ENCODE data around the gene NEU4. TPM values are rescaled to one million over a fixed set of nuclear protein-coding genes. Genes with fewer than 3 reads are reported as not detected.
"Not testable (repeated sequence)": the region's sequence is repeated elsewhere in the genome, so short reads cannot be mapped to it uniquely, and the experiment has no call there.

The NEU4 gene
- total RNA-seq, 1 donor from 2014 or later = not detected

- Mint-ChIP-seq H3K27me3 (ENCODE audit: unreplicated experiment) (no peaks in the 10 kb centered on the region), H3K4me1 (ENCODE audit: unreplicated experiment) (peaks cover 2% of the 10 kb centered on the region), H3K36me3 (ENCODE audit: unreplicated experiment) (no peaks in the 10 kb centered on the region), H3K4me3 (ENCODE audit: unreplicated experiment) (no peak within 1 kb of the TSS), H3K9me3 (ENCODE audit: unreplicated experiment) (peaks cover 6% of the 10 kb centered on the region), H3K27ac (ENCODE audit: unreplicated experiment) (no peak within 1 kb of the TSS)
- DNase-seq (ENCODE audit: extremely low spot score, unreplicated experiment) = peak; percentile 80
- no peak for TF ChIP-seq CTCF (IDR thresholded peaks at IDR 0.05)
These were observed 32.4 kb upstream of the NEU4 start, which contains the start of gene GAL3ST2 for GRCh38 chr2:241776336-241777169. GAL3ST2 (plus strand) TSS chr2:241776822; CDS start chr2:241776956, 134 bp downstream.

GRCh38 chr2:241777170-241777685 lies 31.8 kb upstream of the NEU4 start:
- Mint-ChIP-seq H3K36me3 (ENCODE audit: unreplicated experiment) (no peaks in the 10 kb centered on the region), H3K4me3 (ENCODE audit: unreplicated experiment) (no peak overlapping the region), H3K4me1 (ENCODE audit: unreplicated experiment) (peaks cover 2% of the 10 kb centered on the region), H3K27me3 (ENCODE audit: unreplicated experiment) (no peaks in the 10 kb centered on the region), H3K9me3 (ENCODE audit: unreplicated experiment) (peaks cover 6% of the 10 kb centered on the region), H3K27ac (ENCODE audit: unreplicated experiment) (no peak overlapping the region)
- TF ChIP-seq CTCF (IDR thresholded peaks at IDR 0.05) = no peak
- peak; percentile 82 for DNase-seq (ENCODE audit: extremely low spot score, unreplicated experiment)

- H3K9me3 Mint-ChIP-seq (ENCODE audit: unreplicated experiment) = peaks cover 6% of the 10 kb centered on the region
- no peak overlapping the region for H3K27ac Mint-ChIP-seq (ENCODE audit: unreplicated experiment)
- H3K36me3 Mint-ChIP-seq (ENCODE audit: unreplicated experiment) = no peaks in the 10 kb centered on the region
- DNase-seq (ENCODE audit: extremely low spot score, unreplicated experiment) = peak; percentile 81
- no peak overlapping the region for H3K4me3 Mint-ChIP-seq (ENCODE audit: unreplicated experiment)
- no peak for TF ChIP-seq CTCF (IDR thresholded peaks at IDR 0.05)
- H3K4me1 Mint-ChIP-seq (ENCODE audit: unreplicated experiment) = peaks cover 2% of the 10 kb centered on the region
- H3K27me3 Mint-ChIP-seq (ENCODE audit: unreplicated experiment) = no peaks in the 10 kb centered on the region
These were observed 31.0 kb upstream of the NEU4 start for GRCh38 chr2:241777686-241778627.

- TF ChIP-seq CTCF (IDR thresholded peaks at IDR 0.05) = no peak
- peaks cover 4% of the 10 kb centered on the region for H3K27me3 Mint-ChIP-seq (ENCODE audit: unreplicated experiment)
- peaks cover 6% of the 10 kb centered on the region for H3K9me3 Mint-ChIP-seq (ENCODE audit: unreplicated experiment)
- H3K4me3 Mint-ChIP-seq (ENCODE audit: unreplicated experiment) = no peak overlapping the region
- no peak overlapping the region for H3K27ac Mint-ChIP-seq (ENCODE audit: unreplicated experiment)
- no peak for DNase-seq (ENCODE audit: extremely low spot score, unreplicated experiment)
- no peaks in the 10 kb centered on the region for H3K36me3 Mint-ChIP-seq (ENCODE audit: unreplicated experiment)
- no peaks in the 10 kb centered on the region for H3K4me1 Mint-ChIP-seq (ENCODE audit: unreplicated experiment)
These were observed 27.9 kb upstream of the NEU4 start for GRCh38 chr2:241780939-241781569.

GRCh38 chr2:241782053-241782452 lies 26.9 kb upstream of the NEU4 start:
- not testable (repeated sequence) for H3K4me1 Mint-ChIP-seq (ENCODE audit: unreplicated experiment); DNase-seq (ENCODE audit: extremely low spot score, unreplicated experiment); H3K27ac Mint-ChIP-seq (ENCODE audit: unreplicated experiment); H3K36me3 Mint-ChIP-seq (ENCODE audit: unreplicated experiment); H3K9me3 Mint-ChIP-seq (ENCODE audit: unreplicated experiment); H3K4me3 Mint-ChIP-seq (ENCODE audit: unreplicated experiment)
- peaks cover 11% of the 10 kb centered on the region for H3K27me3 Mint-ChIP-seq (ENCODE audit: unreplicated experiment)
